ENCODE measurements around the gene HLCS.

The HLCS gene

GRCh38 chr21:36716387-36716786, 250.1 kb downstream of the HLCS start:
- Histone ChIP-seq H3K9ac (ENCODE audit: low read length) (no peak overlapping the region), H3K36me3 (ENCODE audit: control insufficient read depth, low read depth, low read length) (no peaks in the 10 kb centered on the region), H3K9me3 (ENCODE audit: control insufficient read depth, low read depth, low read length) (no peaks in the 10 kb centered on the region), H3K4me1 (ENCODE audit: control insufficient read depth, low read depth, low read length) (peaks cover under 1% of the 10 kb centered on the region), H3K4me3 (ENCODE audit: low read length) (no peak overlapping the region), H3K27ac (ENCODE audit: low read length) (no peak overlapping the region), H3K27me3 (ENCODE audit: control insufficient read depth, insufficient read depth, low read length) (peaks cover 37% of the 10 kb centered on the region)

DNA sequence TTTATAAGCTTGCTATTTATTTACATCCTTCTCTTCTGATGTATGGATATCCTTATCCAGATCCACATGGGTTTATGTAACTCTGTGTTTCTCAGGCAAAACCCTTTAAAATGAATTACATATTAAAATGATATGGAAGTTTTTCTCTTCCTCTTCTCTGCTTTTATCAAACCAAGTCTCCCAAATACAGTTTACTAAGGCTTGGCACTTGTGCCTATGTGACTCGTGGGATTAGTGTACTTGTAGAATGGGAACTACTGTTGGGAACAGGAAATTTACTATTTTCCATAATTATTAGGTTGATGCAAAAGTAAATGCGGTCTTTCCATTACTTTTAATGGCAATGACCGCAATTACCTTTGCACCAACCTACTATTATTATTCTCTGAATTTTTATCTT, 252.7 kb downstream of the HLCS start:
- H3K27me3 ChIP-seq (ENCODE audit: control insufficient read depth, insufficient read depth, low read length): peaks cover 64% of the 10 kb centered on the region
- peaks cover 10% of the 10 kb centered on the region for H3K4me1 ChIP-seq (ENCODE audit: control insufficient read depth, low read depth, low read length)
- H3K9ac ChIP-seq (ENCODE audit: low read length): no peak overlapping the region

DNA sequence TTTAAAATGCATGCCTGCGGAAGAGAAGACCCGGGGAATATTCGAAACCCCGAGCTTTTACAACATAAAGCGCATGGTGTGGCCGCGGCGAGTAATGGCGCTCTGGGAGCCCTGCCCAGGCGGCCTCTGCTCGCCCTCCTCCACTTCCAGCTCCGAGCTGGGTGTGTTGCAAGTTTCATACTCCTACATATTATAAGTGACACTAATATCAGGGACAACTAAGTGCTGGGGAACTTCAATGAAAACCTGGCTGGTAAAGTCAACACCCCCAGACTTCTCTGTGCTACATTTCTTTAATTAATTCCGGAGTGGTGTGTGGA, 255.8 kb downstream of the HLCS start:
- H3K9ac ChIP-seq (ENCODE audit: low read length): no peak overlapping the region
- H3K9me3 ChIP-seq (ENCODE audit: control insufficient read depth, low read depth, low read length): no peaks in the 10 kb centered on the region
- H3K36me3 ChIP-seq (ENCODE audit: control insufficient read depth, low read depth, low read length): no peaks in the 10 kb centered on the region
- H3K27ac ChIP-seq (ENCODE audit: low read length): no peak overlapping the region
- peaks cover 94% of the 10 kb centered on the region for H3K27me3 ChIP-seq (ENCODE audit: control insufficient read depth, insufficient read depth, low read length)
- H3K4me3 ChIP-seq (ENCODE audit: low read length): peak overlapping the region; percentile 44
- H3K4me1 ChIP-seq (ENCODE audit: control insufficient read depth, low read depth, low read length): peaks cover 22% of the 10 kb centered on the region

More for the DNA sequence above, 252.7 kb downstream of the HLCS start:
- Histone ChIP-seq H3K9me3 (ENCODE audit: control insufficient read depth, low read depth, low read length) (no peaks in the 10 kb centered on the region), H3K27ac (ENCODE audit: low read length) (no peak overlapping the region), H3K4me3 (ENCODE audit: low read length) (no peak overlapping the region), H3K36me3 (ENCODE audit: control insufficient read depth, low read depth, low read length) (no peaks in the 10 kb centered on the region)

DNA sequence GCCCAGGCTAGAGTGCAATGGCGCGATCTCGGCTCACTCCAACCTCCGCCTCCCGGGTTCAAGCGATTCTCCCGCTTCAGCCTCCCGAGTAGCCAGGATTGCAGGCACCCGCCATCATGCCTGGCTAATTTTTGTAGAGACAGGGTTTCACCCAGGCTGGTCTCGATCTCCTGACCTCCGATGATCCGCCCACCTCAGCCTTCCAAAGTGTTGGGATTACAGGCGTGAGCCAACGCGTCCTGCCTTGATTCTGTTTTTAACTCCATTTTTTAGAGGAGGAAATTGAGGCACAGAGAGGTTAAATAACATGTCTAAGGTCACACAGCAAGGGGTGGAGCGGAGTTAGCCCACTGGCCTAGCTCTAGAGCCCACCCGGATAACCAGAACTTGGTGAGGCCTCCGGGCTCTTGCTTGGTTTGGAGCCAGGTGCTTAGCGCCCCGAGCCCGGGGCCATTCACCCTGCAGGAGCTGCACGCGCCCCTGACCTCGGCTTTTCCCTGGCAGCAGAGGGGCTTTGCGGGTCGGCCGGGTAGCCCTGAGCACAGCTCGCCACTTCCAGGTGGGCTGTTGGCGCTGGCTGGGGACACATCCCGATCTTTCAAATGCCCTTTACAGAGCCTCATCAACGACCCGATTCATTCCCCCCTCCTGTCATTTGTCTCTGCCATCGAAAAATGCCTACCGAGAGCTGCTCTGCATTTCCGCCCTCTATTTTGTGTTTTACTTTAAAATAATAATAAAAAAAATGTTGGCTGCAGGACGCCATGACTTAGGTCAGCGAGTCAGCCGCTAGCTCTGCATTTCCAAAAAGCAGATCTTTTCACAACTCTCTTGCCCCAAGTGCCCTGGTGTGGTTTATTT, 256.4 kb downstream of the HLCS start:
- no peaks in the 10 kb centered on the region for H3K9me3 ChIP-seq (ENCODE audit: control insufficient read depth, low read depth, low read length)
- H3K27me3 ChIP-seq (ENCODE audit: control insufficient read depth, insufficient read depth, low read length): peaks cover 100% of the 10 kb centered on the region
- H3K9ac ChIP-seq (ENCODE audit: low read length): no peak overlapping the region
- peaks cover 22% of the 10 kb centered on the region for H3K4me1 ChIP-seq (ENCODE audit: control insufficient read depth, low read depth, low read length)
- peak overlapping the region; percentile 44 for H3K4me3 ChIP-seq (ENCODE audit: low read length)
- H3K27ac ChIP-seq (ENCODE audit: low read length): no peak overlapping the region
- H3K36me3 ChIP-seq (ENCODE audit: control insufficient read depth, low read depth, low read length): no peaks in the 10 kb centered on the region

GRCh38 chr21:36709030-36709867, 257.2 kb downstream of the HLCS start:
- Histone ChIP-seq H3K27me3 (ENCODE audit: control insufficient read depth, insufficient read depth, low read length) (peaks cover 100% of the 10 kb centered on the region), H3K4me3 (ENCODE audit: low read length) (no peak overlapping the region), H3K9me3 (ENCODE audit: control insufficient read depth, low read depth, low read length) (no peaks in the 10 kb centered on the region)

DNA sequence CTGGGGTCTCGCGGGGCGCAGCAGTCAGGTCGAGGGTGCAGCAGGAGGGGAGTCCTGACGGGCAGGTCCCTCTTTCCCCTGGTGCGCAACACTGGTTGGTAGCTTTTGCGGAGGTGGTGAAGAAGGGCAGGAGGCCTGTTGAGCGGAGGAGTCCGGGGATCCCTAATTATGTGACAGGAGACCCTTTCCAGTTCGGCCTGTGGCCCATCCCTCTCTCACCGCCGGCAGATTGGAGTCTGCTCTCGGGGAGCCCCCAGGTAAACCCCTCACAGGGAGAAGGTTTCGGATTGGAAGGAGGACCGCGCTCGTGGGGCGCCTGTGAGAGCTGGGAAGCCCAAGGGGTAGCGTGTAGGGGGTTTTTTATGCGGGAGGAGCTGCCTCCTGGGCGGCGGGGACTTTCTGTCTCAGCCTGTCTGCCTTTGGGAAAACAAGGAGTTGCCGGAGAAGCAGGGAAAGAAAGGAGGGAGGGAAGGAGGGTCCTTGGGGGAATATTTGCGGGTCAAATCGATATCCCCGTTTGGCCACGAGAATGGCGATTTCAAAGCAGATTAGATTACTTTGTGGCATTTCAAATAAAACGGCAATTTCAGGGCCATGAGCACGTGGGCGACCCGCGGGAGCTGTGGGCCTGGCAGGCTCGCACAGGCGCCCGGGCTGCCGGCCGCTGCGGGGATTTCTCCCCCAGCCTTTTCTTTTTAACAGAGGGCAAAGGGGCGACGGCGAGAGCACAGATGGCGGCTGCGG, 258.0 kb downstream of the HLCS start:
- Histone ChIP-seq H3K27me3 (ENCODE audit: control insufficient read depth, insufficient read depth, low read length) (peaks cover 100% of the 10 kb centered on the region), H3K9ac (ENCODE audit: low read length) (no peak overlapping the region), H3K9me3 (ENCODE audit: control insufficient read depth, low read depth, low read length) (no peaks in the 10 kb centered on the region), H3K27ac (ENCODE audit: low read length) (no peak overlapping the region), H3K4me1 (ENCODE audit: control insufficient read depth, low read depth, low read length) (peaks cover 22% of the 10 kb centered on the region), H3K4me3 (ENCODE audit: low read length) (no peak overlapping the region), H3K36me3 (ENCODE audit: control insufficient read depth, low read depth, low read length) (no peaks in the 10 kb centered on the region)

More at GRCh38 chr21:36709030-36709867, 257.2 kb downstream of the HLCS start:
- Histone ChIP-seq H3K27ac (ENCODE audit: low read length) (no peak overlapping the region), H3K9ac (ENCODE audit: low read length) (no peak overlapping the region), H3K36me3 (ENCODE audit: control insufficient read depth, low read depth, low read length) (no peaks in the 10 kb centered on the region), H3K4me1 (ENCODE audit: control insufficient read depth, low read depth, low read length) (peaks cover 22% of the 10 kb centered on the region)

DNA sequence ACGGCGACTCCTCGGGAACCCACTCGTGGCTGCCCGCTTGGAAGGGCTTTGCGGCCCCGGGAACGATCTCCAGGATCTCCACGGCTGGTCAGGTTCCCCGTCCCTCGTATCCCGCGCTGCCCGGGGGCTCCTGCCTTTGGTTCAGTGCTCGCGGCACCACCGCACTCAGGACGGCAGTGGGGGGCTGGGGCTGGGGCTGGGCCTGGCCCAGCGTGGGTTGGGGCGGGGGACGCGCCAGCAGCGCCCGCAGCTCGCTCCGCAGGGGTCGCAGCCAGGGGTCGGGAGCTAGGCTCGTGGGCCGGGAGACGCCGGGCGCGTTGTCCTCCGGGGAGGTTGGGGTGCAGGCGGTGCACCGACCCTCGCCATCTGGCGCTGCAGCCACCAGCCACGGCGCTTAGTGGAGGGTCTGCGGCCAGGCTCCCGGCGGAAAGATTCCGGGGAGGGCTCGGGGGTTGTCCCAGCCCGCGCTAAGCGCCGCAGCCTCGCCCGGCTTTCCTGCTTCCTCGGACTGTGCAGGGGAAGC, 258.6 kb downstream of the HLCS start:
- no peaks in the 10 kb centered on the region for H3K36me3 ChIP-seq (ENCODE audit: control insufficient read depth, low read depth, low read length)
- H3K9me3 ChIP-seq (ENCODE audit: control insufficient read depth, low read depth, low read length): no peaks in the 10 kb centered on the region
- H3K4me3 ChIP-seq (ENCODE audit: low read length): no peak overlapping the region
- H3K9ac ChIP-seq (ENCODE audit: low read length): no peak overlapping the region
- H3K4me1 ChIP-seq (ENCODE audit: control insufficient read depth, low read depth, low read length): peaks cover 22% of the 10 kb centered on the region
- no peak overlapping the region for H3K27ac ChIP-seq (ENCODE audit: low read length)
- peaks cover 100% of the 10 kb centered on the region for H3K27me3 ChIP-seq (ENCODE audit: control insufficient read depth, insufficient read depth, low read length)

GRCh38 chr21:36706951-36707762, 259.3 kb downstream of the HLCS start:
- H3K9me3 ChIP-seq (ENCODE audit: control insufficient read depth, low read depth, low read length): no peaks in the 10 kb centered on the region
- H3K36me3 ChIP-seq (ENCODE audit: control insufficient read depth, low read depth, low read length): no peaks in the 10 kb centered on the region
- no peak overlapping the region for H3K4me3 ChIP-seq (ENCODE audit: low read length)
- H3K9ac ChIP-seq (ENCODE audit: low read length): no peak overlapping the region
- peaks cover 22% of the 10 kb centered on the region for H3K4me1 ChIP-seq (ENCODE audit: control insufficient read depth, low read depth, low read length)
- peaks cover 100% of the 10 kb centered on the region for H3K27me3 ChIP-seq (ENCODE audit: control insufficient read depth, insufficient read depth, low read length)
- H3K27ac ChIP-seq (ENCODE audit: low read length): no peak overlapping the region

DNA sequence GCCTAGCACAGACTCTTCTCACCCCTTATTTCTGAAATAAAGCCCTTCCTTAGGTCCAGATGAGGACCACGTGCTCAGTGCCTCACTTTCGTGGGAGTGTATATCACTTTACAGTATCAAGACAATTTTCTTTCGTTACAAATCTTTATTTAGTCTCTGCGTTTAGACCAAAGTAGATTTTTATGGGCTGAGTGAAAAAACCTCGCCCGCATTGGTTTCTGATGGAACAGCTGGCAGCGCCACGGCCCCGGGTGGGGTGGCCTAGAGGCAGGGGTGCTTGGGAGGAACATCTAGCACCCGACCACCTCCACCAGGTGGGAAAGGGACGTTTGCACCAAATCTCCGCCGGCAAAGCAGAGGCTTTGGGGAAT, 260.0 kb downstream of the HLCS start:
- H3K27ac ChIP-seq (ENCODE audit: low read length): no peak overlapping the region
- H3K4me1 ChIP-seq (ENCODE audit: control insufficient read depth, low read depth, low read length): peaks cover 22% of the 10 kb centered on the region
- H3K4me3 ChIP-seq (ENCODE audit: low read length): no peak overlapping the region
- H3K9me3 ChIP-seq (ENCODE audit: control insufficient read depth, low read depth, low read length): no peaks in the 10 kb centered on the region
- H3K36me3 ChIP-seq (ENCODE audit: control insufficient read depth, low read depth, low read length): no peaks in the 10 kb centered on the region
- no peak overlapping the region for H3K9ac ChIP-seq (ENCODE audit: low read length)
- peaks cover 100% of the 10 kb centered on the region for H3K27me3 ChIP-seq (ENCODE audit: control insufficient read depth, insufficient read depth, low read length)

DNA sequence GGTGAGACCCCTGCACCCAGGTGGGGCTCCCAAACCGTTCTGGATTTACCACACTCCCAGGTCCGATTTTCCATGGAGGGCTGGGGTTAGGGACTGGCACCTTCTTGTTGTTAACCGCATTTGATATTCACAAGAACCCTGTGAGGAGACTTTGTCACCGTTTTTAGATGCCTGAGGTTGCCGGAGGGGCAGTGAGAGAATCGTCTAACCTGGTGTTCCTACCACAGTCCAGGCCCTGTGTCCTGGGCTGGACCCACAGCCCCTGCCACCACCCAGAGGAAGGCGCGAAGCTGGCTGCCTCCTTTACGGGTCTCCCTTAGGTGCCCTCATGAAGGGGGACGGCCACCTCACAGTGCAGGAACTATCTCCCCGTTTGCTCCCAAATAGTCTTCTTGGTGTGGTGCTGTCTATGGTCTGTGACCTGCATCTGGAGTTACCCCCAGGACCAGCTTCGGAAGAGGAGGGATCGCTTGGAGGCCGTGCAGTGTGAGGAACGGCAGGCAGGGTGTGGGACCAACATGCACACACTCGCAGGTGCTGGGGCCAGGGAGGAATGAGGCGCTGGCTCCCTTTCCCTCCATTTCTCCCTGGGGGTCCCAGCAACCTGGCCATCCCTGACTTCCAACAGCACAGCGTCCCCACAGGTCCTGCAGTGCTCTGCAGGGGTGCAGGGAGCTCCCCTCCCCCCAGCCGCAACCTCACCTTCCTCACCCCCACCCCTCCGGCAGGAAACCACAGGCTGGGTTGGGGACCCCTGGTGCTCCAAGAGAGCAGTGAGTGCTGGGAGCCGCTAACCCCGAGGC, 260.6 kb downstream of the HLCS start:
- no peak overlapping the region for H3K4me3 ChIP-seq (ENCODE audit: low read length)
- H3K9me3 ChIP-seq (ENCODE audit: control insufficient read depth, low read depth, low read length): no peaks in the 10 kb centered on the region
- peaks cover 17% of the 10 kb centered on the region for H3K4me1 ChIP-seq (ENCODE audit: control insufficient read depth, low read depth, low read length)
- H3K36me3 ChIP-seq (ENCODE audit: control insufficient read depth, low read depth, low read length): no peaks in the 10 kb centered on the region
- peaks cover 100% of the 10 kb centered on the region for H3K27me3 ChIP-seq (ENCODE audit: control insufficient read depth, insufficient read depth, low read length)
- no peak overlapping the region for H3K9ac ChIP-seq (ENCODE audit: low read length)
- no peak overlapping the region for H3K27ac ChIP-seq (ENCODE audit: low read length)

Measured in iPS-18a (cell line).